DOHH2 (cell line): ENCODE results near the gene L1CAM.

ENCODE experiments used
- H3F3A ChIP-seq: fragments of 200-600 bp; sonication (generic), shearing (Covaris generic); 2 replicates; pipeline ENCODE4 v1.6.0; 2016; ENCODE audit warnings: antibody characterized with exemption, mild to moderate bottlenecking; ENCODE audit not compliant: control insufficient read depth, insufficient read depth
- H3K27ac ChIP-seq: fragments of 200-600 bp; sonication (generic); 2 replicates; pipeline ENCODE4 v1.5.1; 2014; ENCODE audit warnings: low read depth, mild to moderate bottlenecking, low read length, moderate library complexity
- H3K27me3 ChIP-seq: fragments of 200-600 bp; sonication (generic); 2 replicates; pipeline ENCODE4 v1.6.1; 2014; ENCODE audit warnings: mild to moderate bottlenecking, low read length, mixed read lengths; ENCODE audit not compliant: control insufficient read depth
- H3K36me3 ChIP-seq: fragments of 200-600 bp; sonication (generic); 2 replicates; pipeline ENCODE4 v1.6.1; 2014; ENCODE audit warnings: mild to moderate bottlenecking, low read length, moderate library complexity, mixed read lengths; ENCODE audit not compliant: control insufficient read depth
- H3K4me1 ChIP-seq: fragments of 200-600 bp; sonication (generic); 2 replicates; pipeline ENCODE4 v1.6.1; 2014; ENCODE audit warnings: mild to moderate bottlenecking, low read length, mixed read lengths; ENCODE audit not compliant: control insufficient read depth
- H3K4me2 ChIP-seq: fragments of 200-600 bp; sonication (generic); 2 replicates; pipeline ENCODE4 v1.6.0; 2014; ENCODE audit warnings: mild to moderate bottlenecking, low read length, moderate library complexity
- H3K4me3 ChIP-seq: fragments of 200-600 bp; sonication (generic); 2 replicates; pipeline ENCODE4 v1.5.1; 2014; ENCODE audit warnings: mild to moderate bottlenecking, low read length, mixed read lengths
- H3K79me2 ChIP-seq: fragments of 200-600 bp; sonication (generic); 2 replicates; pipeline ENCODE4 v1.6.1; 2014; ENCODE audit warnings: mild to moderate bottlenecking, low read length, mixed read lengths; ENCODE audit not compliant: control insufficient read depth
- H3K9me2 ChIP-seq: fragments of 200-600 bp; sonication (generic); replicated peaks from 2 replicates; pipeline ENCODE4 v1.6.1; 2014; ENCODE audit warnings: mild to moderate bottlenecking, low read length, mixed read lengths; ENCODE audit not compliant: control insufficient read depth
- H3K9me3 ChIP-seq: fragments of 200-600 bp; sonication (generic); 2 replicates; pipeline ENCODE4 v1.6.1; 2014; ENCODE audit warnings: antibody characterized with exemption, low read length, mixed read lengths; ENCODE audit not compliant: control insufficient read depth, insufficient read depth
- H4K20me1 ChIP-seq: fragments of 200-600 bp; sonication (generic); 2 replicates; pipeline ENCODE4 v1.6.0; 2014; ENCODE audit warnings: low read depth, mild to moderate bottlenecking, antibody characterized with exemption, low read length, moderate library complexity; ENCODE audit not compliant: control insufficient read depth, insufficient read depth
- CTCF ChIP-seq: fragments of 200-600 bp; sonication (generic); IDR thresholded peaks from one replicate; pipeline ENCODE4 v1.5.1; 2014; ENCODE audit warnings: antibody characterized with exemption, mild to moderate bottlenecking, low read depth, low read length; ENCODE audit not compliant: poor library complexity, severe bottlenecking
- EZH2phosphoT487 ChIP-seq: fragments of 200-600 bp; sonication (generic); IDR thresholded peaks from 2 replicates; pipeline ENCODE4 v1.6.1; 2017; ENCODE audit warnings: borderline replicate concordance, mild to moderate bottlenecking, antibody characterized with exemption, low read length, moderate library complexity, mixed read lengths

L1CAM gene

DNA sequence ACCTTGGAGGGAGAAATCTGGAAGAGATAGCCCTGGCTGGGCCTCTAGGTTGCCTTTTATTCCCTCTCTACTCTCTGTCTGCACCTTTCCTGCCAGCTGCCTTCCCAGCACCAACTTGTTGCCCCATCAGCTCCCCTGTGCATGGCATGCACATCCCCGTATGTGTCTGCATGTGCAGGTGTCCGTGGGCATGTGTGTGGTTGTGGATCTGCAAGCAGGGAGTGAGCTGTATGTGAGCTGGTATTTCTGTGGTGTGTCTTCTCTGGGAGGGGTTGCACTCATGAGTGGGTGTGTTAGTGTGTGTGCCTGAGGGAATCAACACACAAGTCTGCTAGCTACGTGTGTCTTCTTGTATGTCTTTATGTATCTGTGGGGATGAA lies 9.9 kb downstream of the L1CAM start:
- H3K4me2 ChIP-seq: no peak overlapping the region
- H3K27me3 ChIP-seq: peaks cover 3% of the 10 kb centered on the region; the same call in 1 of the 2 replicates
- no peak overlapping the region for H3K27ac ChIP-seq
- H3K4me1 ChIP-seq: no peaks in the 10 kb centered on the region
- H4K20me1 ChIP-seq: no peaks in the 10 kb centered on the region
- no peaks in the 10 kb centered on the region for H3F3A ChIP-seq
- H3K4me3 ChIP-seq: no peak overlapping the region
- no peaks in the 10 kb centered on the region for H3K36me3 ChIP-seq
- no peaks in the 10 kb centered on the region for H3K79me2 ChIP-seq
- H3K9me2 ChIP-seq: no peaks in the 10 kb centered on the region
- no peak for TF ChIP-seq CTCF
- TF ChIP-seq EZH2phosphoT487: no peak
- H3K9me3 ChIP-seq: no peaks in the 10 kb centered on the region

GRCh38 chrX:153875391-153876111 lies 10.4 kb downstream of the L1CAM start:
- Histone ChIP-seq H3K4me1 (no peaks in the 10 kb centered on the region), H3K79me2 (no peaks in the 10 kb centered on the region), H3K4me2 (no peak overlapping the region), H3K9me2 (no peaks in the 10 kb centered on the region), H3F3A (no peaks in the 10 kb centered on the region), H3K9me3 (no peaks in the 10 kb centered on the region), H3K27me3 (peaks cover 3% of the 10 kb centered on the region; the same call in 1 of the 2 replicates), H4K20me1 (no peaks in the 10 kb centered on the region), H3K27ac (no peak overlapping the region), H3K4me3 (no peak overlapping the region), H3K36me3 (no peaks in the 10 kb centered on the region)
- TF ChIP-seq CTCF: no peak

GRCh38 chrX:153874366-153875125 lies 11.4 kb downstream of the L1CAM start:
- TF ChIP-seq EZH2phosphoT487: no peak
- TF ChIP-seq CTCF: no peak
- no peaks in the 10 kb centered on the region for H3K79me2 ChIP-seq

More at GRCh38 chrX:153874366-153875125, 11.4 kb downstream of the L1CAM start:
- no peaks in the 10 kb centered on the region for H3K9me3 ChIP-seq
- H3K4me3 ChIP-seq: no peak overlapping the region
- no peaks in the 10 kb centered on the region for H3F3A ChIP-seq
- H3K27me3 ChIP-seq: peaks cover 3% of the 10 kb centered on the region; the same call in 1 of the 2 replicates
- H3K4me1 ChIP-seq: no peaks in the 10 kb centered on the region
- no peak overlapping the region for H3K27ac ChIP-seq
- no peaks in the 10 kb centered on the region for H3K9me2 ChIP-seq
- H3K36me3 ChIP-seq: no peaks in the 10 kb centered on the region
- H4K20me1 ChIP-seq: no peaks in the 10 kb centered on the region
- H3K4me2 ChIP-seq: no peak overlapping the region
